HepG2 (cell line): Measurements from ENCODE around the gene AOX1. TPM values are rescaled to one million over a fixed set of nuclear protein-coding genes. Genes with fewer than 3 reads are reported as not detected.

Source experiments
- EP300 ChIP-seq, 3 experiments: sonication (generic) in 1 of 3; formaldehyde crosslinking in 1 of 3; IDR thresholded peaks; 2 replicates each; pipeline versions ENCODE4 v1.5.1 to v1.6.1; 2011 to 2020; ENCODE audit warnings: low read depth in 2 of 3, low read length in 2 of 3, borderline replicate concordance in 1 of 3, improper control_type of control experiment in 1 of 3, mild to moderate bottlenecking in 1 of 3, missing genetic modification reagents in 1 of 3, moderate library complexity in 1 of 3
- FLYWCH1 ChIP-seq: sonication (generic); formaldehyde crosslinking; IDR thresholded peaks from 2 replicates; pipeline ENCODE4 v1.8.1; 2023; ENCODE audit warnings: mild to moderate bottlenecking, missing genetic modification reagents
- FOXA3 ChIP-seq: IDR thresholded peaks from 2 replicates; pipeline ENCODE4 v1.6.1; 2016; ENCODE audit warnings: missing genetic modification reagents, missing compliant biosample characterization
- GABPB1 ChIP-seq: IDR thresholded peaks from 2 replicates; pipeline ENCODE4 v1.6.1; 2016; ENCODE audit warnings: mild to moderate bottlenecking, missing genetic modification reagents, moderate library complexity, missing compliant biosample characterization
- HNF4A ChIP-seq: sonication (generic); formaldehyde crosslinking; IDR thresholded peaks from 2 replicates; pipeline ENCODE4 v1.4.0; 2020; ENCODE audit warnings: missing genetic modification reagents
- HNRNPLL ChIP-seq: fragments of 200-400 bp; formaldehyde crosslinking; IDR thresholded peaks from 2 replicates; pipeline ENCODE4 v1.6.1; 2017; ENCODE audit warnings: mild to moderate bottlenecking, low read depth, low read length; ENCODE audit not compliant: poor library complexity, severe bottlenecking
- MXD3 ChIP-seq: IDR thresholded peaks from 2 replicates; pipeline ENCODE4 v1.6.1; 2016; ENCODE audit warnings: mild to moderate bottlenecking, missing biosample characterization, missing genetic modification reagents
- NPAS2 ChIP-seq: sonication (generic); formaldehyde crosslinking; IDR thresholded peaks from 2 replicates; pipeline ENCODE4 v1.8.0; 2022; ENCODE audit warnings: mild to moderate bottlenecking, missing genetic modification reagents, borderline replicate concordance
- NRL ChIP-seq: sonication (generic); formaldehyde crosslinking; IDR thresholded peaks from 2 replicates; pipeline ENCODE4 v1.5.0; 2020; ENCODE audit warnings: missing genetic modification reagents, mild to moderate bottlenecking, moderate library complexity, borderline replicate concordance
- RFXAP ChIP-seq: sonication (generic); formaldehyde crosslinking; IDR thresholded peaks from 2 replicates; pipeline ENCODE4 v1.4.0; 2020; ENCODE audit warnings: missing genetic modification reagents, borderline replicate concordance
- TFE3 ChIP-seq: IDR thresholded peaks from 2 replicates; pipeline ENCODE4 v1.6.1; 2016
- ZBTB20 ChIP-seq: sonication (generic); formaldehyde crosslinking; IDR thresholded peaks from 2 replicates; pipeline ENCODE4 v1.8.1; 2023; ENCODE audit warnings: missing genetic modification reagents, low read depth, mild to moderate bottlenecking, borderline replicate concordance
- ZBTB49 ChIP-seq: sonication (generic); formaldehyde crosslinking; IDR thresholded peaks from 2 replicates; pipeline ENCODE4 v1.4.0; 2020; ENCODE audit warnings: missing genetic modification reagents, borderline replicate concordance
- ZKSCAN8 ChIP-seq: IDR thresholded peaks from 2 replicates; pipeline ENCODE4 v1.6.1; 2016; ENCODE audit warnings: borderline replicate concordance, missing genetic modification reagents, missing compliant biosample characterization
- ZNF768 ChIP-seq: sonication (generic); formaldehyde crosslinking; IDR thresholded peaks from 2 replicates; pipeline ENCODE4 v1.4.0; 2020; ENCODE audit warnings: missing genetic modification reagents
- polyA plus RNA-seq, 8 experiments: library from polyadenylated mRNA; depleted of rRNA in 3 of 8; stranded (reverse) in 7 of 8; unstranded in 1 of 8; fragments of >200 nt; fragmentation: Illumina TruSeq in 4 of 8; extraction: Trizol in 4 of 8; gene quantifications; 2 replicates each; pipeline versions ENCODE4 v1.2.1 to v1.2.3, GENCODE V29; 2011 to 2016; ENCODE audit warnings: low read depth in 4 of 8, missing spikeins in 1 of 8, mixed read lengths in 1 of 8; ENCODE audit not compliant: insufficient read depth in 1 of 8
- total RNA-seq, 5 experiments: library from RNA; depleted of rRNA; stranded (reverse); fragments of >200 nt; fragmentation: Illumina TruSeq; extraction: Trizol; gene quantifications; 2 replicates each; pipeline ENCODE4 v1.2.3, GENCODE V29; 2016; ENCODE audit warnings: low read depth in 1 of 5
- TF ChIP-seq, protein P1 (sequence below): sonication (generic); formaldehyde crosslinking; IDR thresholded peaks from 2 replicates; pipeline ENCODE4 v1.8.1; 2023; ENCODE audit warnings: missing genetic modification reagents, mild to moderate bottlenecking, borderline replicate concordance
- TF ChIP-seq, protein P2 (sequence below): sonication (generic); formaldehyde crosslinking; IDR thresholded peaks from 2 replicates; pipeline ENCODE4 v1.8.0; 2023; ENCODE audit warnings: mild to moderate bottlenecking, missing genetic modification reagents
- TF ChIP-seq, protein P3 (sequence below): sonication (generic); formaldehyde crosslinking; IDR thresholded peaks from 2 replicates; pipeline ENCODE4 v1.8.1; 2023; ENCODE audit warnings: mild to moderate bottlenecking, missing genetic modification reagents
- TF ChIP-seq, protein P4 (sequence below): sonication (generic); formaldehyde crosslinking; IDR thresholded peaks from 2 replicates; pipeline ENCODE4 v1.4.0; 2020; ENCODE audit warnings: mild to moderate bottlenecking, missing genetic modification reagents

The AOX1 gene
- total and polyA plus RNA-seq, 2 of the 13 experiments (the other 11 are each of a cell fraction or from before 2014, with no cell fraction given) = 9.2 to 18.0 TPM

GRCh38 chr2:200578778-200579177 is 7.0 kb upstream of the AOX1 start (continued):
- TF ChIP-seq FLYWCH1 (CRISPR knock-in tag) = no peak
- TF ChIP-seq ZNF768 (CRISPR knock-in tag) = no peak
- no peak for TF ChIP-seq MXD3 (CRISPR knock-in tag)
- 0 out of 2 replicates have a peak, but pooled peaks have one; percentile 27 for TF ChIP-seq ZBTB20 (CRISPR knock-in tag)
- TF ChIP-seq, protein P1, sequence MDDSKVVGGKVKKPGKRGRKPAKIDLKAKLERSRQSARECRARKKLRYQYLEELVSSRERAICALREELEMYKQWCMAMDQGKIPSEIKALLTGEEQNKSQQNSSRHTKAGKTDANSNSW (CRISPR knock-in tag) = no peak
- peak; percentile 48 for TF ChIP-seq HNF4A (CRISPR knock-in tag)
- TF ChIP-seq FOXA3 = peak; percentile 87
- TF ChIP-seq RFXAP (CRISPR knock-in tag) = no peak
- no peak for TF ChIP-seq GABPB1 (CRISPR knock-in tag)
- TF ChIP-seq TFE3 (CRISPR knock-in tag) = 0 out of 2 replicates have a peak, but pooled peaks have one; percentile 20
- TF ChIP-seq, protein P2, sequence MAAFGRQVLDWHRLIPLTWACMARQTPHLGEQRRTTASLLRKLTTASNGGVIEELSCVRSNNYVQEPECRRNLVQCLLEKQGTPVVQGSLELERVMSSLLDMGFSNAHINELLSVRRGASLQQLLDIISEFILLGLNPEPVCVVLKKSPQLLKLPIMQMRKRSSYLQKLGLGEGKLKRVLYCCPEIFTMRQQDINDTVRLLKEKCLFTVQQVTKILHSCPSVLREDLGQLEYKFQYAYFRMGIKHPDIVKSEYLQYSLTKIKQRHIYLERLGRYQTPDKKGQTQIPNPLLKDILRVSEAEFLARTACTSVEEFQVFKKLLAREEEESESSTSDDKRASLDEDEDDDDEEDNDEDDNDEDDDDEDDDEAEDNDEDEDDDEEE = no peak
- no peak for TF ChIP-seq NRL (CRISPR knock-in tag)
- peak in 1 of 2 experiments; percentile 44; a peak in 1 of 4 replicates for TF ChIP-seq EP300 (IDR thresholded peaks at IDR 0.05; ENCODE audit: low read depth in 2 of 2, low read length in 2 of 2)
- no peak for TF ChIP-seq EP300 (CRISPR knock-in tag; IDR thresholded peaks at IDR 0.05; ENCODE audit: borderline replicate concordance)
- TF ChIP-seq NPAS2 (CRISPR knock-in tag) = no peak
- TF ChIP-seq, protein P3, sequence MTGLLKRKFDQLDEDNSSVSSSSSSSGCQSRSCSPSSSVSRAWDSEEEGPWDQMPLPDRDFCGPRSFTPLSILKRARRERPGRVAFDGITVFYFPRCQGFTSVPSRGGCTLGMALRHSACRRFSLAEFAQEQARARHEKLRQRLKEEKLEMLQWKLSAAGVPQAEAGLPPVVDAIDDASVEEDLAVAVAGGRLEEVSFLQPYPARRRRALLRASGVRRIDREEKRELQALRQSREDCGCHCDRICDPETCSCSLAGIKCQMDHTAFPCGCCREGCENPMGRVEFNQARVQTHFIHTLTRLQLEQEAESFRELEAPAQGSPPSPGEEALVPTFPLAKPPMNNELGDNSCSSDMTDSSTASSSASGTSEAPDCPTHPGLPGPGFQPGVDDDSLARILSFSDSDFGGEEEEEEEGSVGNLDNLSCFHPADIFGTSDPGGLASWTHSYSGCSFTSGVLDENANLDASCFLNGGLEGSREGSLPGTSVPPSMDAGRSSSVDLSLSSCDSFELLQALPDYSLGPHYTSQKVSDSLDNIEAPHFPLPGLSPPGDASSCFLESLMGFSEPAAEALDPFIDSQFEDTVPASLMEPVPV (CRISPR knock-in tag) = no peak
- TF ChIP-seq, protein P4, sequence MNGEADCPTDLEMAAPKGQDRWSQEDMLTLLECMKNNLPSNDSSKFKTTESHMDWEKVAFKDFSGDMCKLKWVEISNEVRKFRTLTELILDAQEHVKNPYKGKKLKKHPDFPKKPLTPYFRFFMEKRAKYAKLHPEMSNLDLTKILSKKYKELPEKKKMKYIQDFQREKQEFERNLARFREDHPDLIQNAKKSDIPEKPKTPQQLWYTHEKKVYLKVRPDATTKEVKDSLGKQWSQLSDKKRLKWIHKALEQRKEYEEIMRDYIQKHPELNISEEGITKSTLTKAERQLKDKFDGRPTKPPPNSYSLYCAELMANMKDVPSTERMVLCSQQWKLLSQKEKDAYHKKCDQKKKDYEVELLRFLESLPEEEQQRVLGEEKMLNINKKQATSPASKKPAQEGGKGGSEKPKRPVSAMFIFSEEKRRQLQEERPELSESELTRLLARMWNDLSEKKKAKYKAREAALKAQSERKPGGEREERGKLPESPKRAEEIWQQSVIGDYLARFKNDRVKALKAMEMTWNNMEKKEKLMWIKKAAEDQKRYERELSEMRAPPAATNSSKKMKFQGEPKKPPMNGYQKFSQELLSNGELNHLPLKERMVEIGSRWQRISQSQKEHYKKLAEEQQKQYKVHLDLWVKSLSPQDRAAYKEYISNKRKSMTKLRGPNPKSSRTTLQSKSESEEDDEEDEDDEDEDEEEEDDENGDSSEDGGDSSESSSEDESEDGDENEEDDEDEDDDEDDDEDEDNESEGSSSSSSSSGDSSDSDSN (CRISPR knock-in tag) = no peak
- 0 out of 2 replicates have a peak, but pooled peaks have one; percentile 30 for TF ChIP-seq ZKSCAN8 (CRISPR knock-in tag)
- TF ChIP-seq HNRNPLL = no peak
- TF ChIP-seq ZBTB49 (CRISPR knock-in tag) = no peak
